HT-29 (cell line): ENCODE results near the gene LY86. TPM values are rescaled to one million over a fixed set of nuclear protein-coding genes. Genes with fewer than 3 reads are reported as not detected.

Source experiments
- DNase-seq: peaks from one replicate; pipeline ENCODE4 v3.0.0-alpha.2; 2015; ENCODE audit warnings: low spot score
- total RNA-seq: library from RNA; depleted of rRNA; stranded (reverse); fragments of >200 nt; shearing (Covaris generic); gene quantifications from 2 replicates; pipeline ENCODE4 v1.2.3, GENCODE V29; 2014; rRNA removed

The LY86 gene
- total RNA-seq: not detected in 2 replicates

GRCh38 chr6:6588064-6588923 is at the start of gene LY86:
TSS of gene LY86 (plus strand) at chr6:6588720. CDS start at chr6:6588735, 15 bp downstream.
- no peak for DNase-seq

- no peak for DNase-seq
These were observed 49.5 kb upstream of the LY86 start for GRCh38 chr6:6539036-6539435.

GRCh38 chr6:6542357-6542756 is 46.2 kb upstream of the LY86 start:
- no peak for DNase-seq

- DNase-seq: no peak
These were observed 45.2 kb upstream of the LY86 start for GRCh38 chr6:6543181-6543879.

GRCh38 chr6:6545616-6546317 is 42.8 kb upstream of the LY86 start:
- DNase-seq: no peak

GRCh38 chr6:6546318-6547109 is 42.0 kb upstream of the LY86 start:
- DNase-seq: no peak

GRCh38 chr6:6547110-6547879 is 41.2 kb upstream of the LY86 start:
- DNase-seq: peak; percentile 78

- DNase-seq: no peak
These were observed 32.3 kb upstream of the LY86 start for GRCh38 chr6:6556161-6556737.

GRCh38 chr6:6556738-6557503 is 31.6 kb upstream of the LY86 start:
- DNase-seq: peak; percentile 50

- DNase-seq: no peak
These were observed 31.0 kb upstream of the LY86 start for GRCh38 chr6:6557504-6557839.

GRCh38 chr6:6557886-6558285 is 30.6 kb upstream of the LY86 start:
- no peak for DNase-seq

GRCh38 chr6:6559994-6560570 is 28.4 kb upstream of the LY86 start:
- no peak for DNase-seq

GRCh38 chr6:6560909-6561308 is 27.6 kb upstream of the LY86 start:
- DNase-seq: no peak

- DNase-seq: no peak
These were observed 24.4 kb upstream of the LY86 start for GRCh38 chr6:6564154-6564553.

GRCh38 chr6:6565069-6565468 is 23.5 kb upstream of the LY86 start:
- DNase-seq: no peak

GRCh38 chr6:6565488-6565887 is 23.0 kb upstream of the LY86 start:
- DNase-seq: no peak

- no peak for DNase-seq
These were observed 21.8 kb upstream of the LY86 start for GRCh38 chr6:6566766-6567165.

GRCh38 chr6:6569096-6569810 is 19.3 kb upstream of the LY86 start:
- no peak for DNase-seq

GRCh38 chr6:6569811-6570164 is 18.7 kb upstream of the LY86 start:
- no peak for DNase-seq
